Measurements from ENCODE around the gene PLSCR3.

Gene PLSCR3

DNA sequence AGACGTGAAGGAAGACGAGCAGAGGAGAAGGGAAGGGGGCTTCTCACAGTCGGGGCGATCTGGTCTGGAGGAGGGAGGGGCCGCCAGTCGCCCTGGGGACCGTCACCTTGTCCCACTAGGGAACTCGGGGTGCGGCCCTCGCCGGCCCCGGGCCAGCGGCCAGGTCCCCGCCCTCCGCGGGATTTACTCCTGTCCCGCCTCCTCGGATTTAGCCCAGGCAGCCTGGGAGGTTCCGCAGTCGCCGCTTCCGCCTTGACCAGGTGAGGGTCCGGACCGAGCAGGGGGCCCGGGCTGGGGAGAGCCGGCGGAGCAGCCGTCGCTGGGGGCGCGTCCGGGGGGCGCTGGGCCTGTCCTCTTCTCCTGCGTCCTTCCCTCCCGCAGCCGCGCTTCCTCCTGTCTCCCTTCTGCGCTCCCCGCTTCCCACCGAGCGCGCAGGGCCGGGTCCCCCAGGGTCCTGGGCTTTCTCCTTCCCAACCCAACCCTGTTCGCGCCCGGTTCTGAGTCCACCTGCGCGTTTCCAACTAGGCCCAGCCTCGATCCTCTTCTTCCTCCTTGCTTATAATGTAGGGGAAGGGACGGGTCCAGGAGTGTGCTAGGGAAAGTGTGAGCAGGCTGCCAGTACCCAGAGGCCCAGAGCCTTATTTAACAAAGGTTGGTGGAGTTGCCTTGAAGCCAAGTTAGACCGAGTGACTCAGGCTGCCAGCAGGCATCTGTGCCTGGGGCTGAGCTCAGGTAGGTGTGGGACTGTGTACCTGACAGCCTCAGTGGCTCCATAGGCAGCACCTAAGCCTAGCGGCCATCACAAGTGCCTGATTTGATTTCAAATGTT is 13.3 kb downstream of the PLSCR3 start, which contains the start of gene TNK1:
Gene TNK1, plus strand, starts transcription at position 235 of the 829 bp plus-strand sequence. CDS start 1,838 bp downstream, outside the sequence.
- Histone ChIP-seq H3K9me3 (ENCODE audit: insufficient read depth, low read depth, low read length) (no peaks in the 10 kb centered on the region), H3K4me3 (ENCODE audit: low read length, poor library complexity, severe bottlenecking) (no peak within 1 kb of the TSS), H3K9me2 (replicated peaks; ENCODE audit: low read depth, low read length) (no peaks in the 10 kb centered on the region), H4K20me1 (ENCODE audit: insufficient read depth, low read length, poor library complexity, severe bottlenecking) (no peaks in the 10 kb centered on the region), H3K79me2 (ENCODE audit: insufficient read depth, low read length) (no peaks in the 10 kb centered on the region), H3F3A (ENCODE audit: low read depth) (no peaks in the 10 kb centered on the region), H3K27me3 (ENCODE audit: insufficient read depth, low read length, poor library complexity, severe bottlenecking) (no peaks in the 10 kb centered on the region), H3K4me1 (ENCODE audit: insufficient read depth, low read length, poor library complexity, severe bottlenecking) (no peaks in the 10 kb centered on the region), H3K9ac (ENCODE audit: low read depth, low read length, poor library complexity, severe bottlenecking) (no peak within 1 kb of the TSS), H3K36me3 (ENCODE audit: insufficient read depth, low read length) (no peaks in the 10 kb centered on the region), H2AFZ (ENCODE audit: low read length) (no peak within 1 kb of the TSS), H3K4me2 (ENCODE audit: low read depth, low read length, poor library complexity, severe bottlenecking) (no peak within 1 kb of the TSS)
- TF ChIP-seq, protein P1, sequence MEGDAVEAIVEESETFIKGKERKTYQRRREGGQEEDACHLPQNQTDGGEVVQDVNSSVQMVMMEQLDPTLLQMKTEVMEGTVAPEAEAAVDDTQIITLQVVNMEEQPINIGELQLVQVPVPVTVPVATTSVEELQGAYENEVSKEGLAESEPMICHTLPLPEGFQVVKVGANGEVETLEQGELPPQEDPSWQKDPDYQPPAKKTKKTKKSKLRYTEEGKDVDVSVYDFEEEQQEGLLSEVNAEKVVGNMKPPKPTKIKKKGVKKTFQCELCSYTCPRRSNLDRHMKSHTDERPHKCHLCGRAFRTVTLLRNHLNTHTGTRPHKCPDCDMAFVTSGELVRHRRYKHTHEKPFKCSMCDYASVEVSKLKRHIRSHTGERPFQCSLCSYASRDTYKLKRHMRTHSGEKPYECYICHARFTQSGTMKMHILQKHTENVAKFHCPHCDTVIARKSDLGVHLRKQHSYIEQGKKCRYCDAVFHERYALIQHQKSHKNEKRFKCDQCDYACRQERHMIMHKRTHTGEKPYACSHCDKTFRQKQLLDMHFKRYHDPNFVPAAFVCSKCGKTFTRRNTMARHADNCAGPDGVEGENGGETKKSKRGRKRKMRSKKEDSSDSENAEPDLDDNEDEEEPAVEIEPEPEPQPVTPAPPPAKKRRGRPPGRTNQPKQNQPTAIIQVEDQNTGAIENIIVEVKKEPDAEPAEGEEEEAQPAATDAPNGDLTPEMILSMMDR (conservative IDR thresholded peaks at IDR 0.05; ENCODE audit: low read length): no peak
- no peak for TF ChIP-seq EZH2phosphoT487 (IDR thresholded peaks at IDR 0.05; ENCODE audit: borderline replicate concordance)

DNA sequence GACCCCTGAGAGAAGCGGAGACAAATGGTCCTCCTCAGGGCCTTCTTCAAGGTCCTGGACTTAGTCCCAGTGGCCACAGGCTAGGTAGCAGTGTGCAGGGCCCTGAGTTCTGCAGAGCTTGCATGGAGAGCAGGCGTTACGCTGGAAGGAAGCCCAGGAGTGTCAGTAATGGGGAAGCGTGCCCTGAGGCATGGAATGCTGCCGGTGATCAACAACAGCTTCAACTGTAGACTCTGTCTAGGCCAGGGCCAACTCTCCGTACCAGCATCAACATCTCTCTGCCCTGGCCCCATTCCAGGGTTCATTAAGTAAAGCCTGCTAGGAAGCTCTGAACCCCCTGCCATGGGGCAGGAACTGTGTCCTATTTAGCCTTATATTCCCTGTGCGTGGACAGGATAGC is 14.0 kb downstream of the PLSCR3 start:
- Histone ChIP-seq H3K4me2 (ENCODE audit: low read depth, low read length, poor library complexity, severe bottlenecking) (no peak overlapping the region), H3K9me3 (ENCODE audit: insufficient read depth, low read depth, low read length) (no peaks in the 10 kb centered on the region), H3K36me3 (ENCODE audit: insufficient read depth, low read length) (no peaks in the 10 kb centered on the region), H2AFZ (ENCODE audit: low read length) (no peak overlapping the region), H3K4me3 (ENCODE audit: low read length, poor library complexity, severe bottlenecking) (no peak overlapping the region), H3K9ac (ENCODE audit: low read depth, low read length, poor library complexity, severe bottlenecking) (no peak overlapping the region), H3K4me1 (ENCODE audit: insufficient read depth, low read length, poor library complexity, severe bottlenecking) (no peaks in the 10 kb centered on the region), H3F3A (ENCODE audit: low read depth) (no peaks in the 10 kb centered on the region), H4K20me1 (ENCODE audit: insufficient read depth, low read length, poor library complexity, severe bottlenecking) (no peaks in the 10 kb centered on the region), H3K27me3 (ENCODE audit: insufficient read depth, low read length, poor library complexity, severe bottlenecking) (no peaks in the 10 kb centered on the region), H3K9me2 (replicated peaks; ENCODE audit: low read depth, low read length) (no peaks in the 10 kb centered on the region), H3K79me2 (ENCODE audit: insufficient read depth, low read length) (no peaks in the 10 kb centered on the region)
- TF ChIP-seq, protein P1 (conservative IDR thresholded peaks at IDR 0.05; ENCODE audit: low read length): no peak
- no peak for TF ChIP-seq EZH2phosphoT487 (IDR thresholded peaks at IDR 0.05; ENCODE audit: borderline replicate concordance)

DNA sequence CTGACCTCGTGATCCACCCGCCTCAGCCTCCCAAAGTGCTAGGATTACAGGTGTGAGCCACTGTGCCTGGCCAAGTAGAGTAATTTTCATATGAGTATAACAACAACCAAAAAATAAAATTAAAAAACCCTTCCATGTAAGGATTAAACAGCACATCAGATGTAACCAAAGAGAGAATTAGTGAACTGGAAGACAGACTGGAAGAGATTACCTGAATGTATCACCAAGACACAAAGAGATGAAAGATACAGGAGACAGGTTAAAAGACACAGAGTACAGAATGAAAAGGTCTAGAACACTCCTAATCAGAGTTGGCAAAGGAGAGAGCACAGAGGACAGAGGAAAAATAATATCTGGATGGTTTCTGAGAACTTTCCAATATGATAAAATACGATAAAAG is 15.2 kb downstream of the PLSCR3 start:
- no peak for TF ChIP-seq EZH2phosphoT487 (IDR thresholded peaks at IDR 0.05; ENCODE audit: borderline replicate concordance)
- TF ChIP-seq, protein P1 (conservative IDR thresholded peaks at IDR 0.05; ENCODE audit: low read length): no peak
- no peak overlapping the region for H3K9ac ChIP-seq (ENCODE audit: low read depth, low read length, poor library complexity, severe bottlenecking)
- no peak overlapping the region for H2AFZ ChIP-seq (ENCODE audit: low read length)
- no peaks in the 10 kb centered on the region for H4K20me1 ChIP-seq (ENCODE audit: insufficient read depth, low read length, poor library complexity, severe bottlenecking)
- no peaks in the 10 kb centered on the region for H3K36me3 ChIP-seq (ENCODE audit: insufficient read depth, low read length)
- no peaks in the 10 kb centered on the region for H3K9me2 ChIP-seq (replicated peaks; ENCODE audit: low read depth, low read length)
- no peak overlapping the region for H3K4me2 ChIP-seq (ENCODE audit: low read depth, low read length, poor library complexity, severe bottlenecking)
- H3K9me3 ChIP-seq (ENCODE audit: insufficient read depth, low read depth, low read length): no peaks in the 10 kb centered on the region
- no peaks in the 10 kb centered on the region for H3K4me1 ChIP-seq (ENCODE audit: insufficient read depth, low read length, poor library complexity, severe bottlenecking)
- H3K27me3 ChIP-seq (ENCODE audit: insufficient read depth, low read length, poor library complexity, severe bottlenecking): no peaks in the 10 kb centered on the region
- no peaks in the 10 kb centered on the region for H3K79me2 ChIP-seq (ENCODE audit: insufficient read depth, low read length)
- no peaks in the 10 kb centered on the region for H3F3A ChIP-seq (ENCODE audit: low read depth)
- no peak overlapping the region for H3K4me3 ChIP-seq (ENCODE audit: low read length, poor library complexity, severe bottlenecking)

Measured in Loucy (cell line).